Mucosa of rectum (tissue), 2 donors: ENCODE results near the gene ITLN2.
"Not testable (repeated sequence)": the region's sequence is repeated elsewhere in the genome, so short reads cannot be mapped to it uniquely, and the experiment has no call there.

ENCODE experiments used
- H3K27ac ChIP-seq, 2 donors: one replicate each; pipeline ENCODE4 v1.7.0; 2013; ENCODE audit warnings: inconsistent platforms in 2 of 2, low read depth in 2 of 2, low read length in 2 of 2
- H3K27me3 ChIP-seq, 2 donors: one replicate each; pipeline ENCODE4 v1.7.0; 2013; ENCODE audit warnings: low read length in 2 of 2; ENCODE audit not compliant: control insufficient read depth in 2 of 2, insufficient read depth in 2 of 2
- H3K36me3 ChIP-seq, 2 donors: one replicate each; pipeline ENCODE4 v1.7.0; 2013; ENCODE audit warnings: low read length in 2 of 2; ENCODE audit not compliant: control insufficient read depth in 2 of 2, insufficient read depth in 2 of 2
- H3K4me1 ChIP-seq, 2 donors: one replicate each; pipeline ENCODE4 v1.7.0; 2013; ENCODE audit warnings: low read length in 2 of 2, mild to moderate bottlenecking in 1 of 2; ENCODE audit not compliant: control insufficient read depth in 2 of 2, insufficient read depth in 2 of 2
- H3K4me3 ChIP-seq, 2 donors: one replicate each; pipeline ENCODE4 v1.7.0; 2013; ENCODE audit warnings: low read length in 2 of 2
- H3K9ac ChIP-seq, 2 donors: one replicate each; pipeline ENCODE4 v1.7.0; 2013; ENCODE audit warnings: low read length in 2 of 2, low read depth in 1 of 2, mild to moderate bottlenecking in 1 of 2
- H3K9me3 ChIP-seq, 2 donors: one replicate each; pipeline ENCODE4 v1.7.0; 2013; ENCODE audit warnings: low read length in 2 of 2; ENCODE audit not compliant: control insufficient read depth in 2 of 2
- donor health status: healthy.
- donor health status: Normal muscosa, but diverticular disease.

The ITLN2 gene

DNA sequence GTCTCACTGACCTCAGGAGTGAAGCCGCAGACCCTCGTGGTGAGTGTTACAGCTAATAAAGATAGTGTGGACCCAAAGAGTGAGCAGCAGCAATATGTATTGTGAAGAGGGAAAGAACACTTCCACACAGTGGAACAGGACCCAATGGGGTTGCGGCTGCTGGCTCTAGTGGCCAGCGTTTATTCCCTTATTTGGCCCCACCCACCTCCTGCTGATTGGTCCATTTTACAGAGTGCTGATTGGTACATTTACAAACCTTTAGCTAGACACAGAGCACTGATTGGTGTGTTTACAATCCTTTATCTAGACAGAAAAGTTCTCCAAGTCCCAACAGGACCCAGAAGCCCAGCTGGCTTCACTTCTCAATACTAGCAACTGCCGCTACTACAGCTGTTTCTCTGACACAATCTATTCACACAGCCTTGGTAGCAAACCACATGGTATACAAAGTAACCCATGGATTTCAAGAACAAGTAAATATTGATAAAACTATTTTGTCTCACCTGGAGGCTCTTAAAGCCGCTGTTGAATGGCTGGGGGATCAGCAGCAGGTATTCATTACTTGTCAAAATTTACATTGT is 44.3 kb downstream of the ITLN2 start:
- H3K4me1 ChIP-seq, result no peaks in the 10 kb centered on the region

GRCh38 chr1:160907976-160908375 is 46.6 kb downstream of the ITLN2 start:
- no peak overlapping the region for H3K27ac ChIP-seq
- no peaks in the 10 kb centered on the region for H3K4me1 ChIP-seq

More for the DNA sequence above, 44.3 kb downstream of the ITLN2 start:
- no peak overlapping the region for H3K4me3 ChIP-seq
- no peaks in the 10 kb centered on the region for H3K27me3 ChIP-seq
- H3K9me3 ChIP-seq, result no peaks in the 10 kb centered on the region
- H3K27ac ChIP-seq, result no peak overlapping the region
- no peak overlapping the region for H3K9ac ChIP-seq
- H3K36me3 ChIP-seq, result no peaks in the 10 kb centered on the region

DNA sequence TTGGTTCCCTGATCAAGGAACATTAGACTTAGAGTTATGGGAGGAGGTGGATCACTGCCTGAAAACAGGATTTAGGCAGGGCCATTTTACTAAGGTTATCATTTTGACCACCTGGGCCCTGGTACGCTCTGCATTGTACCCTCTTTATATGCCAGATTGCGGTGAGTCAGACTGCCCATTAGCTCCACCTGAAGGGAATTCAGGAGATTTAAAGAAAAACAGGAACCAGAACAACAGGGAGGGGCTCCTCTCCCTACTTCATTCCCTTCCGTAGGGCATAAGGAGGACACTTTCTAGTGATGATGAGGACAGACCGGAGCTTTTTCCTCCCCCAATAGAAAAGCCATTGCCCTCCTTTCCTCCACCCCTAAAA is 49.0 kb downstream of the ITLN2 start:
- no peaks in the 10 kb centered on the region for H3K36me3 ChIP-seq
- H3K9me3 ChIP-seq, result no peaks in the 10 kb centered on the region
- H3K9ac ChIP-seq, result no peak overlapping the region
- no peak overlapping the region for H3K4me3 ChIP-seq
- no peaks in the 10 kb centered on the region for H3K27me3 ChIP-seq
- H3K4me1 ChIP-seq, result no peaks in the 10 kb centered on the region
- no peak overlapping the region for H3K27ac ChIP-seq

More at GRCh38 chr1:160907976-160908375, 46.6 kb downstream of the ITLN2 start:
- H3K36me3 ChIP-seq, result no peaks in the 10 kb centered on the region
- no peak overlapping the region for H3K9ac ChIP-seq
- H3K9me3 ChIP-seq, result no peaks in the 10 kb centered on the region
- no peaks in the 10 kb centered on the region for H3K27me3 ChIP-seq
- H3K4me3 ChIP-seq, result no peak overlapping the region

- H3K9ac ChIP-seq, result no peak overlapping the region
- no peaks in the 10 kb centered on the region for H3K27me3 ChIP-seq
- H3K36me3 ChIP-seq, result no peaks in the 10 kb centered on the region
- H3K9me3 ChIP-seq, result no peaks in the 10 kb centered on the region
- no peak overlapping the region for H3K4me3 ChIP-seq
- H3K4me1 ChIP-seq, result no peaks in the 10 kb centered on the region
- H3K27ac ChIP-seq, result no peak overlapping the region
These were observed 49.6 kb downstream of the ITLN2 start for GRCh38 chr1:160904783-160905616.

DNA sequence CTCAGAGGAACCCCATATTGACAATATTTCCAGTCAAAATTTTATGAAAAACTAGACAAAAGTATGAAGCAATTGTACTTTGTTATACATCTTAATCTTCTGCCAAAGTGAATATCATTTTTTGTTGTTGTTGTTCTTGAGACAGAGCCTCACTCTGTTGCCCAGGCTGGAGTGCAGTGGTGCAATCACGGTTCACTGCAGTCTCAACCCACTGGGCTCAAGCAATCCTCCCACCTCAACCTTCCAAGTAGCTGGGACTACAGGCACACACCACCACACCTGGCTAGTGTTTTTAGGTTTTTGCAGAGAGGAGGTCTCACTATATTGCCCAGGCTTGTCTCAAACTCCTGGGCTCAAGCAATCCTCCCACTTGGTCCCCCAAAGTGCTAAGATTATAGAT is 52.4 kb downstream of the ITLN2 start:
- H3K27me3 ChIP-seq, H3K4me1 ChIP-seq, H3K27ac ChIP-seq, H3K9ac ChIP-seq, H3K4me3 ChIP-seq, H3K9me3 ChIP-seq, H3K36me3 ChIP-seq: not testable (repeated sequence)

DNA sequence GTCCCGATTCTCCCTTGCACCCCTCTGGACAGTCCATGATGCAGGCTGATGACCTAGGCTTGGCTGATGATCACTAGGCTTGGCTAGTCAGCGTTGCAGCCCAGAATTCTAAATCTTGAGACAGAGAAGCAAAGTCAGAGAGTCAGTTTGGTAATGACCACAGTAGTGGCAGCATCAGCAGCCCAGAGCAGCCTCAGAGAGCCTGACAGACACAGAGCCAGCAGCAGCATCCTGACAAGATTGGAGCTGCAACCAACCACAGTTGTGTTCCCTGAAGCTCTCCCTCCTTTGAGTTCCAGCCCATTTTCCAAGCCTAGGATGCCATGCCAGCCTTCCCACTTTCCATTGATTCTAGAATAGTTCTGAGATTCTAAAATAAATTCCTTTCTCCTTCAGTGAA is 52.8 kb downstream of the ITLN2 start:
- Histone ChIP-seq H3K4me1 (no peaks in the 10 kb centered on the region), H3K4me3 (no peak overlapping the region), H3K27ac (no peak overlapping the region)

DNA sequence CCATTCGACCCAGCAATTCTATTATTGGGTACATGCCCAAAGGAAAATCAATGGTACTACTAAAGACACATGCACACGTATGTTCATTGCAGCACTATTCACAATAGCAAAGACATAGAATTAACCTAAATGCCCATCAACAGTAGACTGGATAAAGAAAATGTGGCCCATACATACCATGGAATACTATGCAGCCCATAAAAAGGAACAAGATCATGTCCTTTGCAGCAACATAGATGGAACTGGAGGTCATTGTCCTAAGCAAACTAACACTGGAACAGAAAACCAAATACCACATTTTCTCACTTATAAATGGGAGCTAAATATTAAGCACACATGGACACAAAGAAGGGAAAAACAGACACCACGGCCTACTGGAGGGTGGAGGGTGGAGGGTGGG is 53.9 kb downstream of the ITLN2 start:
- H3K9me3 ChIP-seq, H3K9ac ChIP-seq, H3K4me3 ChIP-seq, H3K27me3 ChIP-seq, H3K36me3 ChIP-seq, H3K4me1 ChIP-seq, H3K27ac ChIP-seq: not testable (repeated sequence)

More for the DNA sequence above, 52.8 kb downstream of the ITLN2 start:
- Histone ChIP-seq H3K36me3 (no peaks in the 10 kb centered on the region), H3K9me3 (no peaks in the 10 kb centered on the region), H3K27me3 (no peaks in the 10 kb centered on the region), H3K9ac (no peak overlapping the region)
